GM12864 (cell line): ENCODE results near the gene HADHA.
"Not testable (repeated sequence)": the region's sequence is repeated elsewhere in the genome, so short reads cannot be mapped to it uniquely, and the experiment has no call there.

Experiments
- DNase-seq: peaks from one replicate; pipeline ENCODE4 v3.0.0-alpha.2; 2011; ENCODE audit warnings: low read depth
- H3K4me3 ChIP-seq: 2 replicates; pipeline ENCODE4 v1.5.1; 2011; ENCODE audit warnings: mild to moderate bottlenecking, low read depth, low read length, control low read depth
- TF ChIP-seq, protein P1 (sequence below): IDR thresholded peaks from 2 replicates; pipeline ENCODE4 v1.5.1; 2011; ENCODE audit warnings: low read depth, mild to moderate bottlenecking, moderate library complexity, low read length, control low read depth, inconsistent platforms; ENCODE audit errors: missing control alignments

Gene HADHA

GRCh38 chr2:26170795-26171194 is 73.6 kb downstream of the HADHA start:
- H3K4me3 ChIP-seq = no peak overlapping the region
- no peak for DNase-seq
- TF ChIP-seq, protein P1, sequence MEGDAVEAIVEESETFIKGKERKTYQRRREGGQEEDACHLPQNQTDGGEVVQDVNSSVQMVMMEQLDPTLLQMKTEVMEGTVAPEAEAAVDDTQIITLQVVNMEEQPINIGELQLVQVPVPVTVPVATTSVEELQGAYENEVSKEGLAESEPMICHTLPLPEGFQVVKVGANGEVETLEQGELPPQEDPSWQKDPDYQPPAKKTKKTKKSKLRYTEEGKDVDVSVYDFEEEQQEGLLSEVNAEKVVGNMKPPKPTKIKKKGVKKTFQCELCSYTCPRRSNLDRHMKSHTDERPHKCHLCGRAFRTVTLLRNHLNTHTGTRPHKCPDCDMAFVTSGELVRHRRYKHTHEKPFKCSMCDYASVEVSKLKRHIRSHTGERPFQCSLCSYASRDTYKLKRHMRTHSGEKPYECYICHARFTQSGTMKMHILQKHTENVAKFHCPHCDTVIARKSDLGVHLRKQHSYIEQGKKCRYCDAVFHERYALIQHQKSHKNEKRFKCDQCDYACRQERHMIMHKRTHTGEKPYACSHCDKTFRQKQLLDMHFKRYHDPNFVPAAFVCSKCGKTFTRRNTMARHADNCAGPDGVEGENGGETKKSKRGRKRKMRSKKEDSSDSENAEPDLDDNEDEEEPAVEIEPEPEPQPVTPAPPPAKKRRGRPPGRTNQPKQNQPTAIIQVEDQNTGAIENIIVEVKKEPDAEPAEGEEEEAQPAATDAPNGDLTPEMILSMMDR = no peak

DNA sequence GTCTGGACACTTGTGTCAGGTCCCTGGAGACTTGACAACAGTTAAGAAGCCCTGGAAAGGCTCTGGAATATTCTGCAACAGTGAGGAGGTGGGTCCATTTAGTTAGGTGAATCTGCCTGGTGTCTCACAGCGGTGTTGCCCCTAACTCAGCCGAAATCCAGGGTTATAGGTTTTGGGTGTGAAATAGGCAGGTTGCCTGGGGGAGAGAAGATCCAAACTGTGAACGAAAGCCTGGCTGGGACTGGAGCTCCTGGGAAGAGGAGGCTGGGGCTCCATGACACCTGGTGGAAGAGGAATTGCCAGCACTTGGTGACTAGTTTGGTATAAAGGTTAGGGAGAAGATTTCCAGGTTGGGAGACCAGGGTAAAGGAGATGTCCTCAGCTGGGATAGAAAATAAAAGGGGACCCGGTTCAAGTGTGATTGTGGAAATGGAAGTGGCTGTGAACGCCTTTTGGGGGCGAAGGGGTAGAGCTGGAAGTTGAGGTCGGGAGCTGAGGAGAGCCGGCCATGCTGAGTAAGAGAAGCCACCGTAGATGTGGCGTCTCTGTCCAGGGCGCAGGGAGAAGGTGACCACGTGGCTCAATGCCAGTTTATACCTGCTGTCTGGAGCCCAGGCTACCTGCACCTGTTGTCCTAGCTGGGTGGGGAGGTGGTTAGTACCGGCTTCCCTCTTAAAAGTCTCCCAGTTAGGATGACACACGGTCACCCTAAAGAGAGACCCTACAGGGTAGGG is 74.6 kb downstream of the HADHA start:
- TF ChIP-seq, protein P1 = no peak
- DNase-seq = no peak
- no peak overlapping the region for H3K4me3 ChIP-seq

GRCh38 chr2:26169226-26169625 is 75.2 kb downstream of the HADHA start:
- H3K4me3 ChIP-seq = no peak overlapping the region
- DNase-seq = no peak
- TF ChIP-seq, protein P1 = no peak

DNA sequence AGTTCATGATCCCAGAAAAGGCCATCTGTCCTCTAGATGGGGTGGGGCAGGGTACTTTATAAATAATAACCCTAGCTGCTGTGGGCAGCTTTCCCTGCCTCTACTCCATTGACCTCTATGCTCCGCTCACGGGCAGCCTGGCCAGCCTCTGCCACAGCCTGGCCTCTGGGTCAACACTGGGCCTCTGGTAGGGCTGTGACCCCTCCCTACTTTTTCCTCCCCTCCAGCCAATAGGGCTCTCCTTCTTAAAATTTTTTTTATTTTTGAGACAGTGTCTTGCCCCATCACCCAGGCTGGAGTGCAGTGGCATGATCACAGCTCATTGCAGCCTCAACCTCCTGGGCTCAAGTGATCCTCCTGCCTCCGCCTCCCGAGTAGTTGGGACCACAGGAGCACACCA is 75.6 kb downstream of the HADHA start:
- no peak overlapping the region for H3K4me3 ChIP-seq

DNA sequence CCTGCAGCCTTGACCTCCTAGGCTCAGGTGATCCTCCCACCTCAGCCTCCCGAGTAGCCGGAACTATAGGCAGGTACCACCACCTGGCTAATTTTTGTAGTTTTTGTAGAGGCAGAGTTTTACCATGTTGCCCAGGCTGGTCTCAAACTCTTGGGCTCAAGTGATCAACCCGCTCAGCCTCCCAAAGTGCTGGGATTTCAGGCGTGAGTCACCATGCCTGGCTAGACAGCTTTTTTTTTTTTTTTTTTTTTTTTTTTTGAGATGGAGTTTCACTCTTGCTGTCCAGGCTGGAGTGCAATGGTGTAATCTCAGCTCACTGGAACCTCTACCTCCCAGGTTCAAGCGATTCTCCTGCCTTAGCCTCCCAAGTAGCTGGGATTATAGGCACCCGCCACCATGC is 77.9 kb downstream of the HADHA start:
- H3K4me3 ChIP-seq, DNase-seq: not testable (repeated sequence)

More for the DNA sequence above, 75.6 kb downstream of the HADHA start:
- no peak for DNase-seq
- TF ChIP-seq, protein P1 = no peak

- DNase-seq = no peak
- H3K4me3 ChIP-seq = no peak overlapping the region
- TF ChIP-seq, protein P1 = no peak
Observed at GRCh38 chr2:26165403-26165802, 79.0 kb downstream of the HADHA start.

GRCh38 chr2:26164641-26165211 is 79.7 kb downstream of the HADHA start:
- DNase-seq = no peak
- H3K4me3 ChIP-seq = no peak overlapping the region
- TF ChIP-seq, protein P1 = no peak
